ENCODE measurements around the gene PTDSS2. TPM values are rescaled to one million over a fixed set of nuclear protein-coding genes. Genes with fewer than 3 reads are reported as not detected.

Gene PTDSS2
- total and polyA plus RNA-seq, 10 of the 15 experiments (the other 5 are each of a cell fraction or from before 2014, with no cell fraction given): 0.39 to 21.1 (median 10.8) TPM

GRCh38 chr11:429931-430456 lies 20.1 kb upstream of the PTDSS2 start:
- Histone ChIP-seq H3K27ac (ENCODE audit: control insufficient read depth, insufficient read depth) (no peak overlapping the region), H4K20me1 (ENCODE audit: control insufficient read depth, insufficient read depth) (no peaks in the 10 kb centered on the region), H3K4me2 (ENCODE audit: control insufficient read depth, insufficient read depth) (no peak overlapping the region), H3K79me2 (ENCODE audit: control insufficient read depth, insufficient read depth, low read length) (no peaks in the 10 kb centered on the region), H3K4me1 (ENCODE audit: control insufficient read depth, insufficient read depth, low read length) (no peaks in the 10 kb centered on the region), H3K27me3 (replicated peaks in 1 of 2; ENCODE audit: control insufficient read depth in 2 of 2, insufficient read depth in 2 of 2, low read length in 1 of 2) (no peaks in the 10 kb centered on the region), H3K36me3 (ENCODE audit: control insufficient read depth in 2 of 2, insufficient read depth in 2 of 2, low read length in 1 of 2) (no peaks in the 10 kb centered on the region), H3K9ac (ENCODE audit: control insufficient read depth, insufficient read depth, low read length) (no peak overlapping the region), H2AFZ (ENCODE audit: control insufficient read depth, low read depth, low read length) (no peak overlapping the region), H3K4me3 (no peak overlapping the region), H3K9me3 (replicated peaks; ENCODE audit: control insufficient read depth, insufficient read depth, low read length) (no peaks in the 10 kb centered on the region)
- 73% methylated on average over 22 of the region's 25 CpGs for WGBS (ENCODE audit: insufficient coverage, insufficient replicate concordance, low lambda C conversion rate, missing lambda C conversion rate)
- DNase-seq (ENCODE audit: low read depth, low spot score): no peak
- in situ Hi-C loops (cut with MboI): no loop called here
- no peak for TF ChIP-seq POLR2A (IDR thresholded peaks at IDR 0.05; ENCODE audit: low read depth, low read length)
- no peak for TF ChIP-seq TBL1XR1 (IDR thresholded peaks at IDR 0.05; ENCODE audit: low read depth, low read length)
- no peak for FAIRE-seq
- no peak for ATAC-seq
- intact Hi-C loops (cut with micrococcal nuclease; ENCODE audit: unreplicated experiment): no loop called here
- ChIA-PET RAD21 (ENCODE audit: unreplicated experiment) (no interaction called here), SMC1A (ENCODE audit: uncharacterized antibody, unreplicated experiment) (no interaction called here), CTCF (no interaction called here), POLR2A (no interaction called here)
- BruUV-seq (replicated peaks): no TSS peak

- no peaks in the 10 kb centered on the region for H3K27me3 ChIP-seq (replicated peaks in 1 of 2; ENCODE audit: control insufficient read depth in 2 of 2, insufficient read depth in 2 of 2, low read length in 1 of 2)
- no peaks in the 10 kb centered on the region for H4K20me1 ChIP-seq (ENCODE audit: control insufficient read depth, insufficient read depth)
- SMC1A ChIA-PET (ENCODE audit: uncharacterized antibody, unreplicated experiment): no interaction called here
- POLR2A ChIA-PET: interaction anchor here (0.5 kb wide), 1 partner anchor 153 kb away, joined by 3 read pairs; no protein-coding TSS in a partner anchor
- no peak overlapping the region for H3K9ac ChIP-seq (ENCODE audit: control insufficient read depth, insufficient read depth, low read length)
- H3K36me3 ChIP-seq (ENCODE audit: control insufficient read depth in 2 of 2, insufficient read depth in 2 of 2, low read length in 1 of 2): no peaks in the 10 kb centered on the region
- RAD21 ChIA-PET (ENCODE audit: unreplicated experiment): no interaction called here
- no peaks in the 10 kb centered on the region for H3K9me3 ChIP-seq (replicated peaks; ENCODE audit: control insufficient read depth, insufficient read depth, low read length)
- TF ChIP-seq NR2F1 (conservative IDR thresholded peaks at IDR 0.05): no peak
- no peak for TF ChIP-seq TCF3 (IDR thresholded peaks at IDR 0.05; ENCODE audit: borderline replicate concordance, insufficient read depth, low read depth, low read length)
- no peak for TF ChIP-seq WRNIP1 (IDR thresholded peaks at IDR 0.05; ENCODE audit: borderline replicate concordance, low read depth, low read length)
- TF ChIP-seq, protein P1, sequence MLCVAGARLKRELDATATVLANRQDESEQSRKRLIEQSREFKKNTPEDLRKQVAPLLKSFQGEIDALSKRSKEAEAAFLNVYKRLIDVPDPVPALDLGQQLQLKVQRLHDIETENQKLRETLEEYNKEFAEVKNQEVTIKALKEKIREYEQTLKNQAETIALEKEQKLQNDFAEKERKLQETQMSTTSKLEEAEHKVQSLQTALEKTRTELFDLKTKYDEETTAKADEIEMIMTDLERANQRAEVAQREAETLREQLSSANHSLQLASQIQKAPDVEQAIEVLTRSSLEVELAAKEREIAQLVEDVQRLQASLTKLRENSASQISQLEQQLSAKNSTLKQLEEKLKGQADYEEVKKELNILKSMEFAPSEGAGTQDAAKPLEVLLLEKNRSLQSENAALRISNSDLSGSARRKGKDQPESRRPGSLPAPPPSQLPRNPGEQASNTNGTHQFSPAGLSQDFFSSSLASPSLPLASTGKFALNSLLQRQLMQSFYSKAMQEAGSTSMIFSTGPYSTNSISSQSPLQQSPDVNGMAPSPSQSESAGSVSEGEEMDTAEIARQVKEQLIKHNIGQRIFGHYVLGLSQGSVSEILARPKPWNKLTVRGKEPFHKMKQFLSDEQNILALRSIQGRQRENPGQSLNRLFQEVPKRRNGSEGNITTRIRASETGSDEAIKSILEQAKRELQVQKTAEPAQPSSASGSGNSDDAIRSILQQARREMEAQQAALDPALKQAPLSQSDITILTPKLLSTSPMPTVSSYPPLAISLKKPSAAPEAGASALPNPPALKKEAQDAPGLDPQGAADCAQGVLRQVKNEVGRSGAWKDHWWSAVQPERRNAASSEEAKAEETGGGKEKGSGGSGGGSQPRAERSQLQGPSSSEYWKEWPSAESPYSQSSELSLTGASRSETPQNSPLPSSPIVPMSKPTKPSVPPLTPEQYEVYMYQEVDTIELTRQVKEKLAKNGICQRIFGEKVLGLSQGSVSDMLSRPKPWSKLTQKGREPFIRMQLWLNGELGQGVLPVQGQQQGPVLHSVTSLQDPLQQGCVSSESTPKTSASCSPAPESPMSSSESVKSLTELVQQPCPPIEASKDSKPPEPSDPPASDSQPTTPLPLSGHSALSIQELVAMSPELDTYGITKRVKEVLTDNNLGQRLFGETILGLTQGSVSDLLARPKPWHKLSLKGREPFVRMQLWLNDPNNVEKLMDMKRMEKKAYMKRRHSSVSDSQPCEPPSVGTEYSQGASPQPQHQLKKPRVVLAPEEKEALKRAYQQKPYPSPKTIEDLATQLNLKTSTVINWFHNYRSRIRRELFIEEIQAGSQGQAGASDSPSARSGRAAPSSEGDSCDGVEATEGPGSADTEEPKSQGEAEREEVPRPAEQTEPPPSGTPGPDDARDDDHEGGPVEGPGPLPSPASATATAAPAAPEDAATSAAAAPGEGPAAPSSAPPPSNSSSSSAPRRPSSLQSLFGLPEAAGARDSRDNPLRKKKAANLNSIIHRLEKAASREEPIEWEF (IDR thresholded peaks at IDR 0.05; ENCODE audit: insufficient replicate concordance, low read depth, low read length): no peak
- DNase-seq (ENCODE audit: low read depth, low spot score) (no peak), ATAC-seq (no peak), FAIRE-seq (no peak)
- in situ Hi-C loops (cut with MboI): no loop called here
- no peak overlapping the region for H3K4me2 ChIP-seq (ENCODE audit: control insufficient read depth, insufficient read depth)
- no TSS peak for BruUV-seq (replicated peaks)
- H3K4me1 ChIP-seq (ENCODE audit: control insufficient read depth, insufficient read depth, low read length): no peaks in the 10 kb centered on the region
- H2AFZ ChIP-seq (ENCODE audit: control insufficient read depth, low read depth, low read length): no peak overlapping the region
- no peak overlapping the region for H3K4me3 ChIP-seq
- WGBS (ENCODE audit: insufficient coverage, insufficient replicate concordance, low lambda C conversion rate, missing lambda C conversion rate): 87% methylated on average over 12 of the region's 13 CpGs
- no peak overlapping the region for H3K27ac ChIP-seq (ENCODE audit: control insufficient read depth, insufficient read depth)
- CTCF ChIA-PET: no interaction called here
- intact Hi-C loops (cut with micrococcal nuclease; ENCODE audit: unreplicated experiment): no loop called here
- no peaks in the 10 kb centered on the region for H3K79me2 ChIP-seq (ENCODE audit: control insufficient read depth, insufficient read depth, low read length)
These were observed 18.2 kb upstream of the PTDSS2 start for GRCh38 chr11:431921-432320.

All from GM12878 (cell line).